ENCODE measurements around the gene SEPTIN2.

SEPTIN2 gene

DNA sequence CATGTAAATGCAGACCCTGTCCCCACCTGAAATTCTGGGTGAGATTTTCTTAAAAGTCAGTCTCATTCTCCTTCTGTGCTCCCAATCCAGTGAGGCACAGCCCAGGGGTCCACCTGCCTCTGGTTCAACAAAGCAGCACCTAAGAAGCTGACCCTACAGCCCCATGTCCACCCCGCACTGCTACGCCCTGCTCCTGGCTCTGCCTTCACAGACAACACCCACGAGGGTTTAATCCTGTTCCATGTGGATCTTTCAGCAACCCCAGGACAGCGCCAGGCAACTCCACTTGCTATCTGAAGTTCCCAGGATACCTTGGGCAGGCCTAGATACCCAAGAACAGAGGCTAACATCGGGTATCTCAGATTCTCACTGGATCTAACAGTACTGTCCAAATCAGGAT lies 45.2 kb upstream of the SEPTIN2 start:
- H3K4me3 ChIP-seq (ENCODE audit: low read depth, low read length) = peak overlapping the region; percentile 61
- no peak for TF ChIP-seq CTCF (IDR thresholded peaks at IDR 0.05; ENCODE audit: low read depth, low read length)
- in situ Hi-C loops (cut with HindIII; ENCODE audit: low sequenced_read_pairs) = no loop called here
- DNase-seq (ENCODE audit: low read depth, low spot score) = no peak

- in situ Hi-C loops (cut with HindIII; ENCODE audit: low sequenced_read_pairs) = no loop called here
- DNase-seq (ENCODE audit: low read depth, low spot score) = peak; percentile 81
- H3K4me3 ChIP-seq (ENCODE audit: low read depth, low read length) = peak overlapping the region; percentile 61
- no peak for TF ChIP-seq CTCF (IDR thresholded peaks at IDR 0.05; ENCODE audit: low read depth, low read length)
Measured at GRCh38 chr2:241271706-241272302, 43.9 kb upstream of the SEPTIN2 start.

DNA sequence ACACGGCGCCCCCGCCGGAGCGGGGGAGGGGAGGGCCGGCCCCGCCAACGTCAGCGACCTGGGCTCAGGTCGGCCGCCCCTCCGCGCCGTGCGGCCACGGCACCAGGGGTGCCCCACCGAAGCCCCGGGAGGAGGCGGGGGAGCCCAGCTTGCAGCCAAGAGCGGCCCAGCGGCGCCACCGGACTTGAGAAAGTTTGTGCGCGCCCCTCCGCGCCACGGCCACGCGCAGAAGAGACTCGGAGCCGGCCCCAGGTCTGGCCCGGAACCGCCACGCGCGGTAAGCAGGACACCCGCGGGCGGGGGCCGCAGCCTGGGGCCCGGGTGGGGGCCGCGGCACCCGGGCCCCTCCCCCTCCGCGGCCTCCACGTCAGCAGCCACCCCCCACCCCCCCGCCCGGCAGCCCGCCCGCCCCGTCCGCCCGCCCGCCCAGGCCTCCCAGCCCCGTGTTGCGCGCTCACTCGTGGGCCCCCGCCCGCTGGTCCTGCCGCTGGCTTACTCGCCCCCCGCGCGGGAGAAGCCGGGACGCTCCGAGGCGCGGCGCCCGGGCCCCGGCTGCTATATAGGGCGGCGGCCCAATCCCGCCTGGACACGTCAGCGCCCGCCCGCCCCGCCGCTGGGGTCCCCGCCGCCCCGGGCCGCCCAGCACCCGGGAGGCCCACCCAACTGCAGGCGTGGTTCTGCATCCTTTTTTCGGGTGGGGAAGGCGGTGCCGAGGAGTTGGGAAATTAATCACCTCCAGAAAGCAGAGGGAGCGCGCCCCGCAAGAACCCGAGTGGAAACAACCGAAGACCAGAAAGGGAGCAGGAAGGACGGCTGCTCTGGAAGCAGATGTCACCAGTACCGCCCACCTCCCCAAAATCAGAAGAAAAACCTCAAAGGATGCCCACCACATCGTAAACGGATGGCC lies 43.2 kb upstream of the SEPTIN2 start:
- in situ Hi-C loops (cut with HindIII; ENCODE audit: low sequenced_read_pairs) = no loop called here
- peak; percentile 55 for DNase-seq (ENCODE audit: low read depth, low spot score)
- H3K4me3 ChIP-seq (ENCODE audit: low read depth, low read length) = peak overlapping the region; percentile 61
- TF ChIP-seq CTCF (IDR thresholded peaks at IDR 0.05; ENCODE audit: low read depth, low read length) = no peak

DNA sequence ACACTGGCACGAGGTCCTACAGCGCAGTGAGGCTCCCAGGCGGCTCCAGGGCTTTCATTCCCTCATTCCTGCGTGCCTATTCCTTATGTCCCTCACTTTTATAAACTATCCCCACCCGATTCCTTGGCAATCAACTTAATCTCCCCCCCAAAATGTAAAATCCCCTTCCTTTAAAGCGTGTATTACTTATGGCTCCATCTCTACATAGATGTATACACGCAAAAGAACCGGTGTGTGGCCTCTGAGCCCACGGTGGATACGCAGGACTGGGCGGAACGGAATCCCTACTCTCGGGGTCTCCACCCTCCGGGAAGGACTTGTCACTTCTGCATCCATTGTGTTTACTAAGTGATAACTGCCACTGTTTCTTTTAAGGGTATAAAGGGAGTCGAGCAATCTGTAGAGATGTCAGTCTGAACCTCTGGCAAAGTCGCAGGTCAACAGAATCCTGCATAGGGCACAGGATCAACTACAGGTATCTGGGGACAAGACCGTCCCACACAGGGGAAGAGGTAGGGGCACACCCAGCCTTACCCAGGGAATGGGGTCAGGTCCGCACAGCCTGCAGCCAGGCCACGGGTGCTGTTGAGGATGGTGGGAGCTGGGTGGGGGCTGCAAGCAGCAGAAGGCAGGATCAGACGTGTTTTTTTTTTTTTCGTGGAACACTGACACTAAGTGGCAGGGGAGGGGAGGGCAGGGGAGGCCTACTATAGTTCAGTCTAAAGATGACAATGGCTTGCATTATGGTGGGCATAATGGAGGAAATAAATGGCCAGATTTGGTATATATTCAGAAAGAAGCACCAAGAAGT lies 42.3 kb upstream of the SEPTIN2 start:
- no peak for DNase-seq (ENCODE audit: low read depth, low spot score)
- in situ Hi-C loops (cut with HindIII; ENCODE audit: low sequenced_read_pairs) = no loop called here
- no peak for TF ChIP-seq CTCF (IDR thresholded peaks at IDR 0.05; ENCODE audit: low read depth, low read length)
- H3K4me3 ChIP-seq (ENCODE audit: low read depth, low read length) = peak overlapping the region; percentile 61

DNA sequence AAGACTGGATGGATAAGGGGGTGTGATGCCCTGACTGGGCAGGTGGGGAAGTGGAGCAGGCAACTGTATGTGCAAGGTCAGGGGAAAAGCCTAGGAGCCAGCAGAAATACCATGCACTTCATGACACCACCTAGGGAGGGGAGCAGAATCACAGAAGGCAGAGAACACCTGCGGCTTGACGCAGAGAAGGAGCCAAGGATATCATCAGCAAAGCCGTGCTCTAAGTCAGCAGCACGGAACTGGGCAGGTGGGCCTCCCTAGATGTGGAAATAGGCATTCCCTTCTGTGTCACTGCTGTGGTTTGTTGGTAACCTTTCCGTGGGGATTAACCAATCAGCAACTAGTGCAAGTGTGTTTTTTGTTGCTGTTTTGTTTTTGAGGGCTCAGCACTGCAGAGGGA lies 41.6 kb upstream of the SEPTIN2 start:
- no peak for TF ChIP-seq CTCF (IDR thresholded peaks at IDR 0.05; ENCODE audit: low read depth, low read length)
- no peak for DNase-seq (ENCODE audit: low read depth, low spot score)
- H3K4me3 ChIP-seq (ENCODE audit: low read depth, low read length) = no peak overlapping the region
- in situ Hi-C loops (cut with HindIII; ENCODE audit: low sequenced_read_pairs) = no loop called here

DNA sequence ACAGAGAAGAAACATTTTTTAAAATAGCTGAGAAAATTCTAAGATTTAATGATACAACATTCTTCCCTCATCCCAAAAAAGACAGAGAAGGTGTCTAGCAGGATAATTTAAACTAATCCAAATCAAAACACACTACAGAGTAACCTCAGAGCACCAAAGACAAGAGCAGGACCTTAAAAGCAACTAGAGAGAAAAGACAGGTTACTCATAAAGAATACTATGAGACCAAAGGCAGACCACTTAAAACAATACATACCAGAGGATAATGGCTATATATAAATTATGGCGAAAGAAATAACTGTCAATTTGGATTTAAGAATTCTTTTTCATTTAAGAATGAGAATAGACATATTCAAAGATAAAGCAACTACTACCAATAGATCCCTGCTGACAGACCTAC lies 40.2 kb upstream of the SEPTIN2 start:
- DNase-seq (ENCODE audit: low read depth, low spot score) = no peak
- no peak for TF ChIP-seq CTCF (IDR thresholded peaks at IDR 0.05; ENCODE audit: low read depth, low read length)
- no peak overlapping the region for H3K4me3 ChIP-seq (ENCODE audit: low read depth, low read length)
- in situ Hi-C loops (cut with HindIII; ENCODE audit: low sequenced_read_pairs) = no loop called here

Measured in astrocyte of the spinal cord (primary cell).